A673 (cell line): ENCODE results near the gene RABGEF1. TPM values are rescaled to one million over a fixed set of nuclear protein-coding genes. Genes with fewer than 3 reads are reported as not detected.

Experiments used
- BruUV-seq: library from RNA; stranded (reverse); fragments of 400-500 nt; replicated peaks from 2 replicates; lab custom pipeline; 2021; lab: Mats Ljungman, UMichigan
- CTCF ChIA-PET: fragments of 300-600 bp; sonication (Branson Sonifier 250); formaldehyde crosslinking; loops from one replicate; lab custom pipeline; 2022; ENCODE audit warnings: antibody characterized with exemption; lab: Charles Lee
- POLR2A ChIA-PET: fragments of 300-600 bp; sonication (Branson Sonifier 250); formaldehyde crosslinking; loops from one replicate; lab custom pipeline; 2022; ENCODE audit warnings: antibody characterized with exemption; ENCODE audit not compliant: low non-redundant PET; lab: Charles Lee
- DNase-seq: peaks from one replicate; pipeline ENCODE4 v3.0.0-alpha.2; 2015; ENCODE audit warnings: low spot score
- H3K27ac ChIP-seq: fragments of 200-600 bp; sonication (generic); 2 replicates; pipeline ENCODE4 v1.5.1; 2016; ENCODE audit warnings: mixed run types, low read depth, mild to moderate bottlenecking, mixed read lengths, antibody characterized with exemption, low read length; ENCODE audit not compliant: poor library complexity, severe bottlenecking
- H3K27me3 ChIP-seq: fragments of 200-600 bp; sonication (generic); replicated peaks from 2 replicates; pipeline ENCODE4 v1.6.1; 2017; ENCODE audit warnings: mixed run types, low read depth, mild to moderate bottlenecking, mixed read lengths, antibody characterized with exemption, low read length; ENCODE audit not compliant: insufficient read depth, poor library complexity
- H3K36me3 ChIP-seq: fragments of 200-600 bp; sonication (generic); 2 replicates; pipeline ENCODE4 v1.6.1; 2016; ENCODE audit warnings: mixed run types, mild to moderate bottlenecking, mixed read lengths, antibody characterized with exemption, low read length; ENCODE audit not compliant: insufficient read depth, poor library complexity, severe bottlenecking
- H3K4me1 ChIP-seq: fragments of 200-600 bp; sonication (generic); 2 replicates; pipeline ENCODE4 v1.6.1; 2017; ENCODE audit warnings: mixed run types, mild to moderate bottlenecking, mixed read lengths, antibody characterized with exemption, low read length; ENCODE audit not compliant: insufficient read depth, poor library complexity, severe bottlenecking
- H3K4me3 ChIP-seq: fragments of 200-600 bp; sonication (generic); 2 replicates; pipeline ENCODE4 v1.5.1; 2016; ENCODE audit warnings: low read depth, mixed run types, mild to moderate bottlenecking, mixed read lengths, low read length; ENCODE audit not compliant: poor library complexity, severe bottlenecking
- H3K9me3 ChIP-seq: fragments of 200-600 bp; sonication (generic); 2 replicates; pipeline ENCODE4 v1.6.1; 2016; ENCODE audit warnings: mixed run types, low read depth, mild to moderate bottlenecking, mixed read lengths, antibody characterized with exemption, low read length; ENCODE audit not compliant: poor library complexity, severe bottlenecking
- CTCF ChIP-seq: fragments of 300-800, 200-600 bp; sonication (generic); conservative IDR thresholded peaks from 2 replicates; pipeline ENCODE4 v1.5.1; 2017; ENCODE audit warnings: low read depth, mild to moderate bottlenecking, antibody characterized with exemption, low read length, moderate library complexity, mixed read lengths
- EZH2 ChIP-seq: fragments of 200-600 bp; sonication (generic); IDR thresholded peaks from 2 replicates; pipeline ENCODE4 v1.6.1; 2017; ENCODE audit warnings: borderline replicate concordance, low read depth, mild to moderate bottlenecking, mixed read lengths, antibody characterized with exemption, low read length; ENCODE audit not compliant: poor library complexity, severe bottlenecking
- intact Hi-C: fragments of 100-400 bp; cut with micrococcal nuclease; formaldehyde crosslinking; loops from one replicate; pipeline ENCODE4 v1.10.0; 2022; ENCODE audit not compliant: unreplicated experiment
- total RNA-seq: library from RNA; stranded (reverse); gene quantifications from 2 replicates; pipeline ENCODE4 v1.2.3, GENCODE V29; 2021

The RABGEF1 gene
- total RNA-seq, 1 experiment from 2014 or later = 20.0 TPM

GRCh38 chr7:66790725-66791124 lies 50.2 kb downstream of the RABGEF1 start:
- CTCF ChIA-PET = no interaction called here
- Histone ChIP-seq H3K4me1 (no peaks in the 10 kb centered on the region), H3K27ac (no peak overlapping the region), H3K9me3 (no peaks in the 10 kb centered on the region), H3K4me3 (no peak overlapping the region), H3K36me3 (peaks cover 16% of the 10 kb centered on the region), H3K27me3 (no peaks in the 10 kb centered on the region)
- POLR2A ChIA-PET = no interaction called here
- intact Hi-C loops = no loop called here
- no peak for DNase-seq
- BruUV-seq = no TSS peak
- TF ChIP-seq CTCF (no peak), EZH2 (no peak)

- no TSS peak for BruUV-seq
- no peak for DNase-seq
- ChIA-PET POLR2A (no interaction called here), CTCF (no interaction called here)
- H3K4me1 ChIP-seq = no peaks in the 10 kb centered on the region
- intact Hi-C loops = no loop called here
- H3K4me3 ChIP-seq = no peak overlapping the region
- H3K36me3 ChIP-seq = peaks cover 20% of the 10 kb centered on the region
- TF ChIP-seq CTCF (no peak), EZH2 (no peak)
- H3K9me3 ChIP-seq = no peaks in the 10 kb centered on the region
- H3K27me3 ChIP-seq = no peaks in the 10 kb centered on the region
- H3K27ac ChIP-seq = no peak overlapping the region
These were observed 60.1 kb downstream of the RABGEF1 start for GRCh38 chr7:66800591-66800990.

- no peaks in the 10 kb centered on the region for H3K27me3 ChIP-seq
- intact Hi-C loops = no loop called here
- H3K27ac ChIP-seq = no peak overlapping the region
- TF ChIP-seq EZH2 = no peak
- no peak for TF ChIP-seq CTCF
- H3K36me3 ChIP-seq = peaks cover 29% of the 10 kb centered on the region
- BruUV-seq = no TSS peak
- DNase-seq = no peak
- no peak overlapping the region for H3K4me3 ChIP-seq
- H3K9me3 ChIP-seq = no peaks in the 10 kb centered on the region
- POLR2A ChIA-PET = no interaction called here
- CTCF ChIA-PET = no interaction called here
- H3K4me1 ChIP-seq = no peaks in the 10 kb centered on the region
These were observed 63.5 kb downstream of the RABGEF1 start for GRCh38 chr7:66804001-66804400.
